Gastroesophageal sphincter (tissue), 3 donors: ENCODE data around the gene LCORL.

Experiments
- CTCF ChIP-seq, 4 experiments: fragments of 200-600 bp in 2 of 4; fragments of 450-650 bp in 2 of 4; sonication (generic) in 1 of 4; IDR thresholded peaks; one replicate each; pipeline ENCODE4 v1.5.1; 2017 to 2019; ENCODE audit warnings: antibody characterized with exemption in 4 of 4, mild to moderate bottlenecking in 2 of 4, moderate library complexity in 2 of 4
- EP300 ChIP-seq: sonication (generic); formaldehyde crosslinking; IDR thresholded peaks from one replicate; pipeline ENCODE4 v1.6.1; 2017; ENCODE audit warnings: antibody characterized with exemption, mild to moderate bottlenecking
- POLR2A ChIP-seq, 2 donors: fragments of 450-650 bp; IDR thresholded peaks; one replicate each; pipeline ENCODE4 v1.6.1; 2017; ENCODE audit warnings: antibody characterized with exemption in 2 of 2, mild to moderate bottlenecking in 2 of 2, moderate library complexity in 1 of 2
- POLR2AphosphoS5 ChIP-seq: sonication (generic); formaldehyde crosslinking; IDR thresholded peaks from one replicate; pipeline ENCODE4 v1.6.1; 2017; ENCODE audit warnings: antibody characterized with exemption

DNA sequence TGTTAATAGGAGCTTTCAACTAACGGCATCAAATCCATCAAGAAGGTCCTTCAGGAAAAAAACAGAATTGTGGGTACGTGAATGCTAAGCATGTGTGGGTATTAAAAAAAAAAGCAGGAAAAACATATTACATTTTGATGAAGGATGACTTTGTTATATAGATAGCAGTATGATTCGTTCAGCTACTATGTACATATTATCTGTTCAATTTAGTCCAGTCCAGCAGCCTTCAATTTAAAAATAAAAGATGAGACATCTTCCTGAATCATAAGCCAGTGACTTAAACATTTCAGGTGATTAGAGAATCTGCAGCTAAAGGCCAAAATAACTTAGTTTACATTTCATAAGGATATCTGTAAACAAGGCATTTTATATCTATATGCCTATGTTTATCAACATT is 63.4 kb downstream of the LCORL start:
- no peak for TF ChIP-seq CTCF (IDR thresholded peaks at IDR 0.05)
- no peak for TF ChIP-seq POLR2AphosphoS5
- TF ChIP-seq POLR2A (IDR thresholded peaks at IDR 0.05): no peak
- TF ChIP-seq EP300: no peak
